Esophagus squamous epithelium (tissue), 4 donors: ENCODE data around the gene ABHD1.

Source experiments
- CTCF ChIP-seq, 6 experiments: fragments of 450-650 bp in 4 of 6; fragments of 200-600 bp in 2 of 6; sonication (generic) in 2 of 6; IDR thresholded peaks; one replicate each; pipeline ENCODE4 v1.5.1; 2016 to 2019; ENCODE audit warnings: antibody characterized with exemption in 6 of 6, mild to moderate bottlenecking in 4 of 6, moderate library complexity in 4 of 6
- POLR2A ChIP-seq, 4 donors: fragments of 450-650 bp; IDR thresholded peaks; one replicate each; pipeline ENCODE4 v1.6.1; 2017; ENCODE audit warnings: antibody characterized with exemption in 4 of 4, mild to moderate bottlenecking in 4 of 4, moderate library complexity in 3 of 4

GRCh38 chr2:27081984-27082772, 41.4 kb upstream of the ABHD1 start:
- TF ChIP-seq CTCF (IDR thresholded peaks at IDR 0.05) (no peak), POLR2A (IDR thresholded peaks at IDR 0.05) (no peak)
